Right lobe of liver (tissue), 4 donors: ENCODE measurements around the gene NBEA.

Source experiments
- CTCF ChIP-seq, 4 donors: fragments of 200-600 bp in 3 of 4; fragments of 450-650 bp in 1 of 4; IDR thresholded peaks; one replicate each; pipeline versions ENCODE4 v1.5.1 to v1.8.0; 2016 to 2022; ENCODE audit warnings: antibody characterized with exemption in 4 of 4, mild to moderate bottlenecking in 2 of 4
- POLR2A ChIP-seq: fragments of 450-650 bp; IDR thresholded peaks from one replicate; pipeline ENCODE4 v1.6.1; 2017; ENCODE audit warnings: antibody characterized with exemption, mild to moderate bottlenecking
- donor health status: DM: no; HTN: no; CAD: no.
- donor health status: DM: no; HTN: no; CAD: no.
- donor health status: DM: no; HTN: yes; CAD: no.

- TF ChIP-seq CTCF (IDR thresholded peaks at IDR 0.05) (no peak), POLR2A (no peak)
These were observed 412.8 kb downstream of the NBEA start for GRCh38 chr13:35354882-35355281.
